ENCODE results near the gene ST6GAL1. TPM values are rescaled to one million over a fixed set of nuclear protein-coding genes. Genes with fewer than 3 reads are reported as not detected.

ST6GAL1 gene
- total RNA-seq, 4 donors from 2014 or later: 74.8 to 189 (median 113) TPM

- H3K27me3 ChIP-seq: no peaks in the 10 kb centered on the region
- TF ChIP-seq CTCF (IDR thresholded peaks at IDR 0.05) (no peak), POLR2A (IDR thresholded peaks at IDR 0.05) (no peak)
- 76 to 82% methylated on average over 1 of the region's 1 CpG for WGBS, 2 donors
- DNase-seq: no peak
- H3K36me3 ChIP-seq: no peaks in the 10 kb centered on the region
- no peaks in the 10 kb centered on the region for H3K4me1 ChIP-seq
- H3K4me3 ChIP-seq (replicated peaks in 1 of 3): no peak overlapping the region
- no peak overlapping the region for H3K27ac ChIP-seq
- intact Hi-C loops (cut with DNase I): no loop called here
- H3K9me3 ChIP-seq: no peaks in the 10 kb centered on the region
Observed at GRCh38 chr3:187093320-187093719, 163.0 kb downstream of the ST6GAL1 start.

GRCh38 chr3:187098923-187099512, 168.7 kb downstream of the ST6GAL1 start:
- Histone ChIP-seq H3K4me1 (peaks cover 0 to 17% of the 10 kb centered on the region in 2 donors), H3K36me3 (no peaks in the 10 kb centered on the region), H3K27me3 (no peaks in the 10 kb centered on the region), H3K27ac (no peak overlapping the region), H3K4me3 (replicated peaks in 1 of 3) (no peak overlapping the region), H3K9me3 (no peaks in the 10 kb centered on the region)
- no peak for TF ChIP-seq POLR2A (IDR thresholded peaks at IDR 0.05)
- TF ChIP-seq CTCF (IDR thresholded peaks at IDR 0.05): no peak
- intact Hi-C loops (cut with DNase I): no loop called here
- DNase-seq: no peak
- 88 to 94% methylated on average over 2 of the region's 2 CpGs for WGBS, 2 donors

GRCh38 chr3:187101184-187102072, 171.1 kb downstream of the ST6GAL1 start:
- Histone ChIP-seq H3K4me3 (replicated peaks in 1 of 3) (no peak overlapping the region), H3K9me3 (no peaks in the 10 kb centered on the region), H3K4me1 (peaks cover 0 to 17% of the 10 kb centered on the region in 2 donors), H3K27ac (peak overlapping the region; percentile 35 to 79 (median 46)), H3K36me3 (no peaks in the 10 kb centered on the region), H3K27me3 (no peaks in the 10 kb centered on the region)
- TF ChIP-seq CTCF (IDR thresholded peaks at IDR 0.05) (no peak), POLR2A (IDR thresholded peaks at IDR 0.05) (no peak)
- DNase-seq: peak; percentile 84 to 90
- WGBS, 2 donors: 30 to 43% methylated on average over 9 of the region's 9 CpGs
- intact Hi-C loops (cut with DNase I): no loop called here

- no peaks in the 10 kb centered on the region for H3K9me3 ChIP-seq
- no peaks in the 10 kb centered on the region for H3K27me3 ChIP-seq
- no peak for TF ChIP-seq POLR2A (IDR thresholded peaks at IDR 0.05)
- TF ChIP-seq CTCF (IDR thresholded peaks at IDR 0.05): no peak
- H3K4me3 ChIP-seq (replicated peaks in 1 of 3): no peak overlapping the region
- peak; percentile 11 to 18 for DNase-seq
- H3K4me1 ChIP-seq: peaks cover 0 to 17% of the 10 kb centered on the region in 2 donors
- no peaks in the 10 kb centered on the region for H3K36me3 ChIP-seq
- H3K27ac ChIP-seq: peak overlapping the region; percentile 35 to 79 (median 46)
- WGBS, 2 donors: 95 to 96% methylated on average over 1 of the region's 1 CpG
- intact Hi-C loops (cut with DNase I): no loop called here
Observed at GRCh38 chr3:187102073-187102634, 171.8 kb downstream of the ST6GAL1 start.
